DMS153 treated with DMSO at 0.1 percent for 48 hours (cell line): Measurements from ENCODE around the gene VPS36.
A peak's percentile ranks its signal among the peaks of the same experiment; 100 is the strongest.
"Not testable (repeated sequence)": the region's sequence is repeated elsewhere in the genome, so short reads cannot be mapped to it uniquely, and the experiment has no call there.

Experiments
- DNase-seq: peaks from one replicate; lab custom pipeline; 2025; ENCODE audit not compliant: unreplicated experiment; lab: John Stamatoyannopoulos, UW

Gene VPS36

DNA sequence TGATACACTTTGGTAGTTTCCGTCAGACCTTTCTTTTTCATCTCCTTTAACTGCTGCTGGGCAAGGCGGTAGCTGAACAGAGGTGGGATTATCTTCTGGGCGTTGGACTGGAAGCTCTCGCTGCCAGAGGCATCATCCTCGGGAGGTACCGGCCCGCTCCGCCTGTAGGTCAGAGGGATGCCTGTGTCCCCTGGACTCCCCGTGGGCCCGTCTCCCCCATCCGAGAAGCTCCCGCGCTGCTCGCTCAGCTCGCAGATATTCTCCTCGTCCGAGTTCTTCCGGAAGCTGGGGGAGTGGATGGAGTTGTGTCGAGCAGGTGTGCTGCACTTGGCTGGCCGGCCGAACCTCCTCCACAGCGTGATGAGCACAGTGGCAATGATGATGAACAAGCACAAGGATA lies 72.1 kb downstream of the VPS36 start:
- no peak for DNase-seq

DNA sequence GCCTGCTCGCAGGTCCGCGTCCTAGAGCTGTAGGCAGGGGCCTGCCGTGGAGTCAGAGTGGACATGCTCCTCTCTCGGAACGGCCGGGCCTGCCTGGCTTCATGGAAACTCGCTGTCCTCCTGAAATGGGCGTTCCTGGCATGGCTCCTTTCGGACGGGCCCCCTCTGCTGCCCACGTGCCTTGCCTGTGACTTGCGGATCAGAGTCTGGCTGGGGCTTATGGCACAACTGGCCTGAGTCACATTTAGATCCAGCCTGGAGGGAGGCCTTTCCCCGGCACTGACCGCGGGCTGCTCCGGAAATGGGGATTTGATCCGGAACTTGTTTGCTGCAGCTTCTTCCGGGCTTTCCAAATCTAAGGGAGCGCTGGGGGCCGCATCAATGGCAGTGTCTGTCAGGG lies 72.5 kb downstream of the VPS36 start:
- DNase-seq, result no peak

DNA sequence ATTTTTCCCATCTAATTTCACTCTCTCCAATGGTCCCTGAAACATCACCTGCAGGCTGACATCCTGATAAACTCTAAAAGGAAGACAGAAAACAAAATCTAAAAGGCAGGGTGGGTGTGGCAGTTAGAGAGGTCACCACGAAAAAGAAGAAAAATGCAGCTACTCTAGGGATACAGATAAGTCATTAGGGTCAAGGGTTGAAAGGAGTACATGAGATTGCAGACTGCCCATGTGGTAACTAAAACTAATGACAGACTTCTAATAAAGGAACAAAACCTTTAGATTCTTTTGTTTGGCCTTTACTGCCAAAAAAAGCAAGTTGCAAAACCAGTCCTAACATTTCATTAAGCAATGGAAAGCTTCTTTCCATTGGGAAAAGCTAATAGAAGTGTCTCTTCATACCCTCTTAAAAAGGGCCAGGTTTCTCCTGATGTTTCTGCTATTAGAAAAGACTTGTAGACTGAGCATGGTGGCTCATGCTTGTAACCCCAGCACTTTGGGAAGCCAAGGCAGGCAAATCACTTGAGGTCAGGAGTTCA lies 75.5 kb downstream of the VPS36 start:
- no peak for DNase-seq

DNA sequence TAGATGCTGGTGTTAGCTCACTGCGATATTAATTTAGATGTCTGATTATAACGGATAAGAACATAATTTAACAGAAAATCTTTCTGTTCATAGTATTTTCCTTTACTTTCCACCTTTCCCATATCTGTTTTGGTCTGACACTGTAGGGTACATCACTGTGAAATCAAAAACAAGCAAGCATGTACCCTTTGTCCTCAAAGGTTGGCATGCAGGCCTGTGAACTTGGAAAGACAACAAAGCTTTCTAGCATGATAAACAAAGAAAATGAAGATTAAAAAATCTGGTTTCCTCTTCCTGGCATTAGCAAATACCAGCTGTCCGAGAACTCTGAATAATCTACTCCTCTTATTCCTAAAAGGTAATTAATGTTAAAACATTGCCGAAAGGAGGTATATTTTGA lies 76.0 kb downstream of the VPS36 start:
- DNase-seq, result no peak

DNA sequence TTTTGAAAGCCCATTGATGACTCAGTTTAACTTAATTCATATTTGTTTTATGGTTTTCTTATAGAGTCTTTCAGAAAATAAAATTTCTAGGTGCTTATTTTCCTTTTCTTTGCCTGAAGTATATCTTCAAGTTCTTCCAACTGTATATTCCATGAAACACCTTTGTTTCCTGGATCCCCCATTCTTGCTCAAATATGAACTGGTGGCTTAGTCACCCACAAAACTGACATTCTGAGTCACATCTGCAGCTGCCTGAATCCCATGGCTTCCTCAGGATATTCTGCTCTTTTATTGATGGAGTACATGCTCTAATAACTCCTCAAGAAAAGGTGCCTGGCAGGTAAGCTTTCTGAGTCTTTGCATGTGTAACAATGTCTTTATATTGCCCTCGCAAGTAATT lies 77.2 kb downstream of the VPS36 start:
- DNase-seq, result not testable (repeated sequence)

DNA sequence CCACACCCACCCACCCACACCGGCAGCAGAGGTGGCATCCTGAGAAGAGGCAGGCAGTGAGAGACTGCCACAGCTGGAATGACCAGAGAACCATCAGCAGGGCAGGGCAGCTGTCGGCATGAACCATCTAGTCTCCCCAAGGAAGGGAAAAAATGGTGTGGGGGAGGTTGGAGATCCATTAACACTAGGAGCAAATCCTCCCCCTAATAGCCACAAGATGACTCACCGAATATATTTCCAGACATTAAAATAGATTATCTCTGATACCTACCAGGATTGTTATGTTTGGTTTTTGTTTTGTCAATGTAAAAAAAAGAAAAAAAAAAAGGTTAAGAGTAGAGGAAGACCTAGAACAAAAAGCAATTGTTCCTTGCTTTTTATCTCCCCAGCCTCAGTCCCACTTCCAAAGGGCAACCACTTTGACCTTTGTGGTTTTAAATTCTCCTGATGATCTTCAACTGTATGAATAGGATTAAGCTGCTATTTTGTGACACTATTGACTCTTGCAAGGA lies 78.6 kb downstream of the VPS36 start:
- no peak for DNase-seq

DNA sequence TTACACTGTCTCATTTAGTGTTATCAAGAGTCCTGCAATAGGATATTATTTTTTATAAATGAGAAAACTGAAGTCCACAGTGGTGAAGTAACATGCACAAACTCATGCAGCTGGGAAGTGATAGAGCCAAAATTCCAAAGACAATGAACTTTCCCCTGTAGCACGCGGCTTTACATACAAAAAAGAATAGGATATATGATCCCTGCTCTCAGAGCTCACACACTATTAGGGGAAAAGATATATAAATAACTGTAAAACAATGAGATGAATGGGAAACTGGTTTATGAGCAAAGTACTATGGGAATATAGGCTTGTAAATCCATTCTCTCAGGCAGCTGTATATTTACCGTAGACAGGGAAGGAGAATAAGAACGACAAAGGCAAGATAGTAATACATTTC lies 84.1 kb downstream of the VPS36 start:
- DNase-seq, result peak; percentile 14
